Measurements from ENCODE around the gene ADTRP.

DNA sequence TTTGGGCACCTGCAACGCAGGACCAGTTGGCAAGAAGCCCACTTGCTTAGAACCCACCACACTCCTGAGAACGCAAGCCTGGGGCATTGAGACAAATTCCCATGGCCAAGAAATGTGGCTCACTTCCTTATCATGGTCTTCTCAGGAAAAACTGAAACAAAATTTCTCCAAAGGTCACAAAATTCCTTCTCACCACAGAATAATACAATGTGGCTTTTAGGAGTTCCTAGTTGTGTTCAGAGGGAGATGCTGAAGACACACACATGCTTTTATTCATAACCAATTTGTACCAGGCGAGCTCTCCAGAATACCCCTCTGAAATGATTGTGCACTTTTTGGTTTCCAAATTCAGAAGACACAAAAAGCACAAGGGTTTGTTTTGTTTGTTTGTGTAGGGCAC is 31.6 kb downstream of the ADTRP start:
- no peak for TF ChIP-seq CTCF (IDR thresholded peaks at IDR 0.05)
- TF ChIP-seq EZH2 (IDR thresholded peaks at IDR 0.05; ENCODE audit: borderline replicate concordance, insufficient read depth, low read depth, low read length, poor library complexity, severe bottlenecking): no peak

All from B cell (primary cell).